GM12878 (cell line): ENCODE data around the gene FBXO3. TPM values are rescaled to one million over a fixed set of nuclear protein-coding genes. Genes with fewer than 3 reads are reported as not detected.
A peak's percentile ranks its signal among the peaks of the same experiment; 100 is the strongest.

Experiments used
- ATAC-seq: fragments of 200-7000 bp; cut with Tn5 transposase; 3 replicates; pipeline ENCODE4 v1.9.1; 2020; ENCODE audit warnings: mild to moderate bottlenecking, moderate library complexity
- BruUV-seq: library from RNA; stranded (reverse); fragments of 400-500 nt; replicated peaks from 2 replicates; lab custom pipeline; 2021; lab: Mats Ljungman, UMichigan
- CTCF ChIA-PET: fragments of 300-600 bp; sonication (Branson Sonifier 250); formaldehyde crosslinking; extraction: SDS; loops from one replicate; lab custom pipeline; 2021; ENCODE audit warnings: inconsistent platforms; lab: Yijun Ruan, JAX
- POLR2A ChIA-PET: fragments of 350-600 bp; formaldehyde crosslinking; extraction: SDS; loops from one replicate; lab custom pipeline; 2021; ENCODE audit warnings: inconsistent platforms; lab: Charles Lee
- RAD21 ChIA-PET: fragments of 300-600 bp; sonication (Branson Sonifier 250); formaldehyde crosslinking; loops from one replicate; lab custom pipeline; 2023; ENCODE audit warnings: antibody characterized with exemption; ENCODE audit not compliant: unreplicated experiment; lab: Charles Lee
- SMC1A ChIA-PET: fragments of 300-600 bp; sonication (Branson Sonifier 250); formaldehyde crosslinking; loops from one replicate; lab custom pipeline; 2023; ENCODE audit not compliant: unreplicated experiment, uncharacterized antibody; lab: Charles Lee
- DNase-seq: peaks from one replicate; pipeline ENCODE4 v3.0.0-alpha.2; 2011; ENCODE audit warnings: low read depth, low spot score
- FAIRE-seq: peaks from 3 replicates; lab custom pipeline; 2011; peaks lifted over from hg19 to GRCh38; lab: Jason Lieb, UNC
- H2AFZ ChIP-seq: 2 replicates; pipeline ENCODE4 v1.6.0; 2011; ENCODE audit warnings: low read depth, low read length, control low read depth; ENCODE audit not compliant: control insufficient read depth
- H3K27ac ChIP-seq: 2 replicates; pipeline ENCODE4 v1.5.1; 2011; ENCODE audit warnings: control low read depth; ENCODE audit not compliant: control insufficient read depth, insufficient read depth
- H3K27me3 ChIP-seq, 2 experiments: replicated peaks in 1 of 2; 2 replicates each; pipeline versions ENCODE4 v1.6.0 to v1.6.1; 2011; ENCODE audit warnings: low read length in 1 of 2; ENCODE audit not compliant: control insufficient read depth in 2 of 2, insufficient read depth in 2 of 2
- H3K36me3 ChIP-seq, 2 experiments: 2 replicates each; pipeline ENCODE4 v1.5.1; 2011; ENCODE audit warnings: low read length in 1 of 2; ENCODE audit not compliant: control insufficient read depth in 2 of 2, insufficient read depth in 2 of 2
- H3K4me1 ChIP-seq: 2 replicates; pipeline ENCODE4 v1.6.1; 2011; ENCODE audit warnings: mild to moderate bottlenecking, low read length, moderate library complexity, mixed read lengths; ENCODE audit not compliant: control insufficient read depth, insufficient read depth
- H3K4me2 ChIP-seq: 2 replicates; pipeline ENCODE4 v1.6.0; 2011; ENCODE audit warnings: control low read depth; ENCODE audit not compliant: control insufficient read depth, insufficient read depth
- H3K4me3 ChIP-seq: fragments of 200-600 bp; sonication (generic); 2 replicates; pipeline ENCODE4 v1.5.1; 2016
- H3K79me2 ChIP-seq: 2 replicates; pipeline ENCODE4 v1.6.0; 2011; ENCODE audit warnings: low read length; ENCODE audit not compliant: control insufficient read depth, insufficient read depth
- H3K9ac ChIP-seq: 2 replicates; pipeline ENCODE4 v1.8.0; 2011; ENCODE audit warnings: low read length, control low read depth, mixed read lengths; ENCODE audit not compliant: control insufficient read depth, insufficient read depth
- H3K9me3 ChIP-seq: replicated peaks from 3 replicates; pipeline ENCODE4 v1.5.1; 2011; ENCODE audit warnings: mild to moderate bottlenecking, low read length; ENCODE audit not compliant: control insufficient read depth, insufficient read depth
- H4K20me1 ChIP-seq: 2 replicates; pipeline ENCODE4 v1.6.0; 2011; ENCODE audit not compliant: control insufficient read depth, insufficient read depth
- BACH1 ChIP-seq: fragments of 450-650 bp; IDR thresholded peaks from 2 replicates; pipeline ENCODE4 v1.6.1; 2017; ENCODE audit warnings: mild to moderate bottlenecking, borderline replicate concordance
- IRF4 ChIP-seq: IDR thresholded peaks from 2 replicates; pipeline ENCODE4 v1.6.1; 2011; ENCODE audit warnings: low read depth, low read length
- MXI1 ChIP-seq: fragments of 150-350 bp; IDR thresholded peaks from 2 replicates; pipeline ENCODE4 v1.6.1; 2011; ENCODE audit warnings: low read depth, mild to moderate bottlenecking, inconsistent platforms, low read length, improper control_type of control experiment
- SIN3A ChIP-seq: IDR thresholded peaks from 2 replicates; pipeline ENCODE4 v1.6.1; 2012; ENCODE audit warnings: low read depth, low read length, improper control_type of control experiment
- SMAD5 ChIP-seq: IDR thresholded peaks from 2 replicates; pipeline ENCODE4 v1.6.1; 2016; ENCODE audit warnings: antibody characterized with exemption, low read depth
- YBX1 ChIP-seq: fragments of 450-650 bp; IDR thresholded peaks from 2 replicates; pipeline ENCODE4 v1.6.1; 2016; ENCODE audit warnings: antibody characterized with exemption
- ZNF24 ChIP-seq: fragments of 450-650 bp; IDR thresholded peaks from 2 replicates; pipeline ENCODE4 v1.6.1; 2017; ENCODE audit warnings: antibody characterized with exemption, mild to moderate bottlenecking
- WGBS: methylation state at CpG from one replicate; pipeline ENCODE4 v1.1.6; 2016; ENCODE audit warnings: low lambda C conversion rate; ENCODE audit not compliant: insufficient replicate concordance, insufficient coverage; ENCODE audit errors: missing lambda C conversion rate; 5-methylcytosine and 5-hydroxymethylcytosine counted together
- in situ Hi-C: fragments of 300-500 bp; cut with MboI; formaldehyde crosslinking; loops from 9 replicates; pipeline ENCODE4 v1.14.3; 2018; ENCODE audit warnings: mixed read lengths
- intact Hi-C: fragments of 100-400 bp; cut with micrococcal nuclease; formaldehyde crosslinking; loops from one replicate; pipeline ENCODE4 v1.14.2; 2022; ENCODE audit not compliant: unreplicated experiment
- polyA plus RNA-seq, 11 experiments: library from polyadenylated mRNA; depleted of rRNA in 4 of 11; unstranded in 6 of 11; stranded (reverse) in 5 of 11; fragments of >200 nt; fragmentation: Nextera tagmentation in 4 of 11; fragmentation: Illumina TruSeq in 1 of 11; extraction: Ambion mirVana in 4 of 11; extraction: Trizol in 1 of 11; gene quantifications; 1 replicate in 1 of 11; 2 replicates in 10 of 11; pipeline versions ENCODE4 v1.2.1 to v1.2.3, GENCODE V29; 2011 to 2016; ENCODE audit warnings: inconsistent platforms in 2 of 11, missing spikeins in 2 of 11, low read depth in 1 of 11
- total RNA-seq, 4 experiments: library from RNA; depleted of rRNA in 3 of 4; stranded (reverse); fragments of >200 nt in 3 of 4; fragmentation: Illumina TruSeq in 1 of 4; extraction: Trizol in 1 of 4; gene quantifications; 2 replicates each; pipeline versions ENCODE4 v1.2.1 to v1.2.3, GENCODE V29; 2013 to 2021
- TF ChIP-seq, protein P1 (sequence below): fragments of 450-650 bp; IDR thresholded peaks from 2 replicates; pipeline ENCODE4 v1.6.1; 2017; ENCODE audit warnings: mild to moderate bottlenecking, moderate library complexity

FBXO3 gene
- total and polyA plus RNA-seq, 10 of the 15 experiments (the other 5 are each of a cell fraction or from before 2014, with no cell fraction given) = 8.9 to 33.4 (median 13.8) TPM

DNA sequence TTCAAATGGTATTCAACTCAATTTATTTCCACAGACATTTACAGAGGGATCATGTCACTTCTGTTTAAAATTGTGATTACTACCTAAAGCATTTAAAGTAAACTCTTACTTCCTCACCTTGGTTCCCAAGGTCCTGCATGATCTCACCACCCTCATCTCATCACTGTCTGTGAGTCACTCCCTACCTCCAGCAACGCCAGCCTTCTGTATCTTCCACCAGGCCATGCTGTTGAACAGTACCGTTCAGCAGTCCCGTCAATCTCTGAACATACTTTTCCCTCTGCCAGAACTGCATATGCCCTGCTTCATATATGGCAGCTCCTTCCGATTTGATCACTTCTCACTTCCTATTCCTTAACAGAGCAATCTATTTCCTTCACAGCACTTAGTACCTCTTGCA lies 2.0 kb downstream of the FBXO3 start (continued):
- no peak for TF ChIP-seq YBX1
- TF ChIP-seq IRF4 = no peak
- no peak for TF ChIP-seq MXI1
- TF ChIP-seq SMAD5 = no peak
- TF ChIP-seq SIN3A = no peak
- TF ChIP-seq ZNF24 = no peak

GRCh38 chr11:33770236-33770635 lies 4.1 kb downstream of the FBXO3 start:
- Histone ChIP-seq H3K4me2 (peak overlapping the region; percentile 19; the same call in 1 of the 2 replicates), H3K36me3 (peaks cover 0 to 3% of the 10 kb centered on the region in 2 experiments; a peak in 2 of 4 replicates), H3K4me3 (no peak overlapping the region), H2AFZ (no peak overlapping the region), H3K4me1 (peaks cover 9% of the 10 kb centered on the region), H3K9ac (no peak overlapping the region), H3K27me3 (no peaks in the 10 kb centered on the region), H3K79me2 (peaks cover 3% of the 10 kb centered on the region), H3K27ac (no peak overlapping the region), H4K20me1 (peaks cover 2% of the 10 kb centered on the region; the same call in 1 of the 2 replicates), H3K9me3 (no peaks in the 10 kb centered on the region)
- no peak for ATAC-seq
- WGBS = 97% methylated on average over 2 of the region's 2 CpGs
- no peak for FAIRE-seq
- no TSS peak for BruUV-seq
- in situ Hi-C loops (no loop called here), intact Hi-C loops (loop anchor here (10.0 kb wide), 1 partner anchor 465 kb away; no protein-coding TSS in a partner anchor)
- SMC1A ChIA-PET = interaction anchor here (0.6 to 1.2 kb wide), 2 partner anchors 17 to 37 kb away, joined by 3 to 5 read pairs; no protein-coding TSS in a partner anchor
- CTCF ChIA-PET = interaction anchor here (3.9 kb wide), 1 partner anchor 35 kb away, joined by 16 read pairs; no protein-coding TSS in a partner anchor
- POLR2A ChIA-PET = interaction anchor here (1.1 kb wide), 1 partner anchor 9 kb away, joined by 3 read pairs; no protein-coding TSS in a partner anchor
- no peak for TF ChIP-seq BACH1
- TF ChIP-seq, protein P1, sequence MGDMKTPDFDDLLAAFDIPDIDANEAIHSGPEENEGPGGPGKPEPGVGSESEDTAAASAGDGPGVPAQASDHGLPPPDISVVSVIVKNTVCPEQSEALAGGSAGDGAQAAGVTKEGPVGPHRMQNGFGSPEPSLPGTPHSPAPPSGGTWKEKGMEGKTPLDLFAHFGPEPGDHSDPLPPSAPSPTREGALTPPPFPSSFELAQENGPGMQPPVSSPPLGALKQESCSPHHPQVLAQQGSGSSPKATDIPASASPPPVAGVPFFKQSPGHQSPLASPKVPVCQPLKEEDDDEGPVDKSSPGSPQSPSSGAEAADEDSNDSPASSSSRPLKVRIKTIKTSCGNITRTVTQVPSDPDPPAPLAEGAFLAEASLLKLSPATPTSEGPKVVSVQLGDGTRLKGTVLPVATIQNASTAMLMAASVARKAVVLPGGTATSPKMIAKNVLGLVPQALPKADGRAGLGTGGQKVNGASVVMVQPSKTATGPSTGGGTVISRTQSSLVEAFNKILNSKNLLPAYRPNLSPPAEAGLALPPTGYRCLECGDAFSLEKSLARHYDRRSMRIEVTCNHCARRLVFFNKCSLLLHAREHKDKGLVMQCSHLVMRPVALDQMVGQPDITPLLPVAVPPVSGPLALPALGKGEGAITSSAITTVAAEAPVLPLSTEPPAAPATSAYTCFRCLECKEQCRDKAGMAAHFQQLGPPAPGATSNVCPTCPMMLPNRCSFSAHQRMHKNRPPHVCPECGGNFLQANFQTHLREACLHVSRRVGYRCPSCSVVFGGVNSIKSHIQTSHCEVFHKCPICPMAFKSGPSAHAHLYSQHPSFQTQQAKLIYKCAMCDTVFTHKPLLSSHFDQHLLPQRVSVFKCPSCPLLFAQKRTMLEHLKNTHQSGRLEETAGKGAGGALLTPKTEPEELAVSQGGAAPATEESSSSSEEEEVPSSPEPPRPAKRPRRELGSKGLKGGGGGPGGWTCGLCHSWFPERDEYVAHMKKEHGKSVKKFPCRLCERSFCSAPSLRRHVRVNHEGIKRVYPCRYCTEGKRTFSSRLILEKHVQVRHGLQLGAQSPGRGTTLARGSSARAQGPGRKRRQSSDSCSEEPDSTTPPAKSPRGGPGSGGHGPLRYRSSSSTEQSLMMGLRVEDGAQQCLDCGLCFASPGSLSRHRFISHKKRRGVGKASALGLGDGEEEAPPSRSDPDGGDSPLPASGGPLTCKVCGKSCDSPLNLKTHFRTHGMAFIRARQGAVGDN = no peak
- RAD21 ChIA-PET = interaction anchor here (1.9 kb wide), 1 partner anchor 17 kb away, joined by 6 read pairs; no protein-coding TSS in a partner anchor
- no peak for DNase-seq
